GM21423 (cell line): ENCODE data around the gene ADAMTS1.

Source experiments
- ATAC-seq: cut with Tn5 transposase; IDR thresholded peaks from one replicate; pipeline ENCODE4 v1.9.1; 2021; ENCODE audit warnings: mild to moderate bottlenecking, moderate library complexity; ENCODE audit not compliant: unreplicated experiment

ADAMTS1 gene

GRCh38 chr21:26818906-26819305 is 26.3 kb downstream of the ADAMTS1 start:
- ATAC-seq = no peak

GRCh38 chr21:26815197-26815596 is 30.0 kb downstream of the ADAMTS1 start:
- no peak for ATAC-seq

DNA sequence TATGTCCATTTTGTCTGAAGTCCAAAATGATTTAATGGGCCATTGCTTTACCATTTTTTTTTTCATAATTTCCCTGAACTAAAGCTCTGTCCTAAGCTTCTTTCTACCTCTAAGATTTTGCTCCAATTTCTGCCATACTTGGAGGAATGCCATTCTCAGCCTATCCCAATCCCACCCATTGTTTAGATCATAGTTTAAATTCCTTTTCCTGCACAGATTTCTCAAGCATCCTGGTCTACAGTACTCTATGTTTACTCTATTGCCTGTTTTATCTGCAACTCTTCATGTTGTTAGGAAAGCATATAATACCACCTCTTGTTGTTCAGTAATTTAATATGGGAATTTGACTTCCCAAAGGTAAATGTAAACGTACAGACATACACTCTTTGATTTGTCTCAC is 30.8 kb downstream of the ADAMTS1 start:
- no peak for ATAC-seq

GRCh38 chr21:26813426-26813998 is 31.7 kb downstream of the ADAMTS1 start:
- ATAC-seq = no peak

- ATAC-seq = no peak
Measured at GRCh38 chr21:26812173-26812572, 33.0 kb downstream of the ADAMTS1 start.

- no peak for ATAC-seq
Measured at GRCh38 chr21:26811482-26811881, 33.7 kb downstream of the ADAMTS1 start.

- ATAC-seq = no peak
Measured at GRCh38 chr21:26810676-26811415, 34.4 kb downstream of the ADAMTS1 start.

GRCh38 chr21:26810266-26810665 is 34.9 kb downstream of the ADAMTS1 start:
- no peak for ATAC-seq

DNA sequence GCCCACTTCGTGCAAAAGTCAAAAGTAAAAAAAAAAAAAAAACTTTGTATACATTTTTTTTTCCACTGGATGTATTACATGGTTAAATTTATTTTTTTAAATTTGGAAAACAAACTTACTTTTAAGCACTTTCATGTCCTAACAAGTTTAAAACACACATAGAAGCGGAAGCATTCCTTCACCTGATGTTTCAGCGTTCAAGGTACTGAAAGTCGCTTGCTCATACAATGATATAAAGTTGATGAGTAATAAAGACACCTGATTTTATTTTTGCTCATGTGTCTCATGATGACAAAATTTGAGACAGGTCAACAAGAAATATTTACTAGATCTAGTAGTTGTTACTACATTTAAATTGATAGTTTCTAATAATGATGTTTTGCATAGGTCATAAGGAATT is 35.5 kb downstream of the ADAMTS1 start:
- no peak for ATAC-seq

DNA sequence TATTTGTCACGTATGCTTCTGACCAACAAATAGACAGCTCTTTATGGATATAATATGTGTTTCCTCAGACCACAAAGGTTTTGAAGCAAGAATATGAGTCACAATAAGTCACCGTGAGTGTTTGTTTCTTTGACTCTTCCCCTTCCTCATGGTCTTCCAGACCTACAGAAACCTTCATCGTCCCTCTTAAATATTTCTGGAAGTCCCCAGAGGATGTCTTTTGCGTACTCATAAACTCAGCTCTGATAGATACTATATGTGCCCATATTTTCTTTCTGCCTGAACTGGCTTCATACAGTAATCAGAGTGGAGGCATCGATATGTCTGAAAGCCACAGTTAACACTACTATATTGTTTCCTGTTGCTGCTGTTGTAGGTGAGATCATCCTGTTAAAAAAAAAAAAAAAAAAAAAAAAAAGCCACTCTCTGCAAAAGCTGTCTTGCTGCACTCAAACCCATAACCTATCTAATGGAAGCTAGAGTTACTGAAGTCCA is 38.4 kb downstream of the ADAMTS1 start:
- no peak for ATAC-seq

DNA sequence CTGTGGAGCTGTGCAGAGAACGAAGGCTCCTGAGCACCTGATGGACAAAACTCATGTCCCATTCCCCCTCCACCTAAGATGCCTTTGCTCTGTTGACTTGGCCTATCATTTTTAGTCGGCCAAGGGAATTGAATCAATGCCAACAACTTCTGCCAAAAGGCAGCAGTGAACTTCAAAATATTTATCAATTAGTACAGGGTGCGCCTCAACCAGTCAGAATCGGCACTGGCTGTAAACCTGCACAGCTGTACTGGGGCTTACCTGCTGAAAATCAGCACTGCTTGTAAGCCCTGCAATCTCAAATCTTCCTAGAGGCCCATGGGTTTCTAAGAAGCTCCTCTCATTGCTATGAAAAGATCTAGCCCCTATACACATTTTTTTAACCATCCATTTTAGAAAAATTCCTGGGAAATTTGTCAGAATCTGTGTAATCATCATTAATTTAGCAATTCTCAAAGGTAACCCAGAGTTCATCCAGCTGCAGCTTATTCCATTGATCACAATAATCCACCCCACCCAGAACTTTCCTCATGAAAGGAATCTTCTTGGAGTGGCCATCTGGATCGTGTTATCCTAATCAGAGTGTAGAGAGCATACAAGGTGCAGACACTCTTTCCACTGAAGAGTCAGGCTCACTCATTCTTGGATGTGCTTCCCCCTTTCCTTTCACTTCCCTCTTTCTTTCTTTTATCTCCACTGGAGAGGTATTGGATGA is 40.2 kb downstream of the ADAMTS1 start:
- ATAC-seq = no peak

- no peak for ATAC-seq
Measured at GRCh38 chr21:26801498-26801897, 43.7 kb downstream of the ADAMTS1 start.

DNA sequence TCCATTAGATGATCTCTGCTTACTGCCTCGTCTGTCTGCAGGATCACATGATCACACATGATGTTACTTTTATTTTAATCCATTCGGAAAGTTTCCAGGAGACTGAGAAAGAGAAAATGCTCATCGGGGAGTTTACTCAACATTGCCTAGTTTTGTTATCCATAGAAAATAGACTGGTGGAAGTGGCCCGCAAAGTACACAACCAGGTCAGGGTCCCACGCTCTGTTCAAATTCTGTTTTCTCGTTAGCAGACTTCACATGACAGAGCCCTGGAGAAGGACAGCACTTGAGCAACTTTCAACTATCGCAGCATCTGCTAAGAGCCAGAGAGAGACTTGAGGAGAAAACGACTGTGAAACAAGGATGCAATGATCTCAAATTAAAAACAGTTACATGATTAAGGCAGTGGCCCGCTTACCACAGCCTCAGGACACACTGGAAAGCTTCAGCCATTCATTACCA is 44.2 kb downstream of the ADAMTS1 start:
- no peak for ATAC-seq

GRCh38 chr21:26800455-26800854 is 44.8 kb downstream of the ADAMTS1 start:
- ATAC-seq = no peak

- ATAC-seq = no peak
Measured at GRCh38 chr21:26800001-26800400, 45.2 kb downstream of the ADAMTS1 start.

- no peak for ATAC-seq
Measured at GRCh38 chr21:26798856-26799751, 46.1 kb downstream of the ADAMTS1 start.

DNA sequence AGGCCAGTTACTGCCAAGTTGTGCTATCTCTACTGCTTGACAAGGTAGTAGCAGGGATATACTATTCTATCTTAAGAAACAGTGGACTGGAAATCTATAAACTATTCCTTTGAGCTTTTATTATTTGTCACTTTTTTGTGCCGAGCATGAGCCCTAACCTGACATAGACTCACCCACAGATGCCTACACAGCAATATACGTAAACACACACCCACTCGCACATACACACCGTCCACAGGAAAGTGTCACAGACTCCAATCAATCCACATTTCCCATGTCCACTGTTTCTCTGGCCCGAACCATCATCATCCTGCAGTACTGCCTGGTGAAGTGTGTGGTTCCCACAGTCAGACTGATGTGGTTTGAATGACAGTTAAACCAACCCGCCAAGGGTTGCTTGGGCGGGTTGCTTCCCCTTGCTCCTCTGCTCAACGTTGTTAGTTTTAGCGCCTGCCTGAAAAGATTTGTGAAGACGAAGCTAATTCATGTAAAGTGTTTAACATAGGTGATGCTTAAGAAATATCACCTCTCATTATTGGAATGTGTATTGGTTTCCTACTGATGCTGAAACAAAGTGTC is 47.2 kb downstream of the ADAMTS1 start:
- no peak for ATAC-seq

DNA sequence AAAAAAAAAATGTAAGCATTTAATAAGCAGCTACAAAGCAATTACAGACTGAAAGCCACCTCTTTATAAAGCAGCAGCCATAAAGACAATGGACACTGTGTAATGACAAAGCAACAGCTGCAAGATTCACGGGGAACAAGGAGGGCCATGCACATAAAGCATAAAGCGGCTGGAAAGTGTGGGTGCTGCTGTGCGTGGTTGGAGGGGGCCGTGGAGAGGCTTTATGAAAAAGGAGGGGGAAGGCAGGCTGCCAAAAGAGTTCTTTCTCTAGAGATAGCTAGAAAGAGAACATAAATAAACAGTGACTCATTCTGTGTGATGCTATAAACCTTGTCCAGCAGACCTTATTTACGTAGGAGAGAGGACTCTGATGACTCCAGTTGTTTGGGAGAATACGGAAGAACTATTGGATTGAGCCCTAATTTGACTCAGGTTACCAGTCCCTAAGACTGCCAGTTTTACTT is 49.3 kb downstream of the ADAMTS1 start:
- no peak for ATAC-seq

DNA sequence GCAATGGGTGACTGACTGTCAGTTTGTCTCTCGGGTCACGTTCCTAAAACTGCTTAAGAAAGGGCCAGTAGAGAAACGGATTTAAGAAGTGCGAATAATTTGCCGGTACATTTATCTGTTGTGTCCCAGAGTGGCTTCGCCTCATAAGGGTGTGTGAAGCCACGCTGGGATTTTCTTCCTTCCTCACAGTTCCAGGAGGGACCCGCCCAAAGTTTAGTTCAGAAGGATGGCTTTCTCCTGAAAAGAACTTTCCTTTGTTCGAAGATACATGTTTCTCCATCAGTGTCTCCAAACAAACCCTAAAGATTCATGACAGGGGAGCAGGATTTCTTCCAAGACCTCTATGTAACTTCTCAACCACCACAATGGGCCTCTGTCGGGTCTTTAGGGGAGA is 49.8 kb downstream of the ADAMTS1 start:
- ATAC-seq = no peak
